Choroid plexus epithelial cell (primary cell): Measurements from ENCODE around the gene HEPN1.

Experiments used
- DNase-seq: peaks from one replicate; pipeline ENCODE4 v3.0.0-alpha.2; 2010; ENCODE audit warnings: low read depth
- H3K4me3 ChIP-seq: 2 replicates; pipeline ENCODE4 v1.5.1; 2011; ENCODE audit warnings: low read depth, mild to moderate bottlenecking, control low read depth, low read length, moderate library complexity
- CTCF ChIP-seq: conservative IDR thresholded peaks from 2 replicates; pipeline ENCODE4 v1.5.1; 2011; ENCODE audit warnings: low read depth, mild to moderate bottlenecking, control low read depth, inconsistent platforms, low read length, moderate library complexity

Gene HEPN1

GRCh38 chr11:124884869-124885479 lies 34.1 kb upstream of the HEPN1 start:
- TF ChIP-seq CTCF: no peak
- no peak for DNase-seq

GRCh38 chr11:124886476-124886875 lies 32.6 kb upstream of the HEPN1 start:
- H3K4me3 ChIP-seq: no peak overlapping the region
- no peak for DNase-seq
- TF ChIP-seq CTCF: no peak

More at GRCh38 chr11:124884869-124885479, 34.1 kb upstream of the HEPN1 start:
- no peak overlapping the region for H3K4me3 ChIP-seq

- no peak for DNase-seq
- no peak overlapping the region for H3K4me3 ChIP-seq
- TF ChIP-seq CTCF: no peak
Measured at GRCh38 chr11:124886978-124887666, 31.9 kb upstream of the HEPN1 start.

GRCh38 chr11:124887667-124888013 lies 31.4 kb upstream of the HEPN1 start:
- no peak for DNase-seq
- no peak for TF ChIP-seq CTCF
- H3K4me3 ChIP-seq: no peak overlapping the region

- H3K4me3 ChIP-seq: no peak overlapping the region
- TF ChIP-seq CTCF: no peak
- no peak for DNase-seq
Measured at GRCh38 chr11:124889191-124890091, 29.6 kb upstream of the HEPN1 start.

- no peak overlapping the region for H3K4me3 ChIP-seq
- no peak for TF ChIP-seq CTCF
- no peak for DNase-seq
Measured at GRCh38 chr11:124890151-124890550, 28.9 kb upstream of the HEPN1 start.
